HG03066 (cell line): ENCODE measurements around the gene GADD45B.
"Not testable (repeated sequence)": the region's sequence is repeated elsewhere in the genome, so short reads cannot be mapped to it uniquely, and the experiment has no call there.

Experiments
- ATAC-seq: cut with Tn5 transposase; IDR thresholded peaks from one replicate; pipeline ENCODE4 v1.9.1; 2021; ENCODE audit warnings: low read depth; ENCODE audit not compliant: unreplicated experiment

The GADD45B gene

DNA sequence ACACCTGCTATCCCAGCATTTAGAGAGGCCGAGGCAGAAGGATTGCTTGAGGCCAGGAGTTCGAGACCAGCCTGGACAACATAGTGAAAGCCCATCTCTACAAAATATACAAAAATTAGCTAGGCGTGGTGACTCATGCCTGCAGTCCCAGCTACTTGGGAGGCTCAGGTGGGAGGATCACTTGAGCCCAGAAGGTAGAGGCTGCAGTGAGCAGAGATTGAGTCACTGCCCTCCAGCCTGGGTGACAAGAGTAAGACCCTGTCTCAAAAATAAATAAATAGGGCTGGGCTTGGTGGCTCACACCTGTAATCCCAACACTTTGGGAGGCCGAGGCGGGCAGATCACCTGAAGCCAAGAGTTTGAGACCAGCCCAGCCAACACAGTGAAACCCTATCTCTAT, 12.2 kb upstream of the GADD45B start:
- not testable (repeated sequence) for ATAC-seq

- ATAC-seq, result no peak
Observed at GRCh38 chr19:2464389-2464788, 11.5 kb upstream of the GADD45B start.

DNA sequence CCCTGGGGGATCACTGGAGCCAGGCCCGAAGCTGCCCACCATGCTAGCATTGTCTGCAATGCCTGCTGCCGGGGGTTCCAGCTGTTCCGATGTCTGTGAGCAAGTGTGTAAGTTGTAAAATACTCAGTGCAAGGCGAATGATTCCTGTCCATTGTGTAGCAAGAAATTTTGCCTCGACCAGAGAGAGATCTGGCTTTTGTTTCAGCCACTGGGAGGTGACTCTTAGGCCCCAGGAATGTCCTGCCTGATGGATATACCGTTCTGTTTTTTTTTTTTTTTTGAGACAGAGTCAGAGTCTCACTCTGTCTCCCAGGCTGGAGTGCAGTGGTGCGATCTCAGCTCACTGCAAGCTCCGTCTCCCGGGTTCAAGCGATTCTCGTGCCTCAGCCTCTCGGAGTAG, 7.3 kb upstream of the GADD45B start:
- ATAC-seq, result no peak

- no peak for ATAC-seq
Observed at GRCh38 chr19:2469102-2469914, 6.6 kb upstream of the GADD45B start.

DNA sequence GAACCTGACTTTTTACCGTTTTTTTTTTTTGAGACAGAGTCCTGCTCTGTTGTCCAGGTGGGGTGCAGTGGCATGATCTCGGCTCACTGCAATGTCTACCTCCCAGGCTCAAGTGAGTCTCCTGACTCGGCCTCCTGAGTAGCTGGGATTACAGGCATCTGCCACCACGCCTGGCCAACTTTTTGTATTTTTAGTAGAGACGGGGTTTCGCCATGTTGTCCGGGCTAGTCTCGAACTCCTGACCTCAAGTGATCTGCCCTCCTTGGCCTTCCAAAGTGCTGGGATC, 6.1 kb upstream of the GADD45B start:
- not testable (repeated sequence) for ATAC-seq

DNA sequence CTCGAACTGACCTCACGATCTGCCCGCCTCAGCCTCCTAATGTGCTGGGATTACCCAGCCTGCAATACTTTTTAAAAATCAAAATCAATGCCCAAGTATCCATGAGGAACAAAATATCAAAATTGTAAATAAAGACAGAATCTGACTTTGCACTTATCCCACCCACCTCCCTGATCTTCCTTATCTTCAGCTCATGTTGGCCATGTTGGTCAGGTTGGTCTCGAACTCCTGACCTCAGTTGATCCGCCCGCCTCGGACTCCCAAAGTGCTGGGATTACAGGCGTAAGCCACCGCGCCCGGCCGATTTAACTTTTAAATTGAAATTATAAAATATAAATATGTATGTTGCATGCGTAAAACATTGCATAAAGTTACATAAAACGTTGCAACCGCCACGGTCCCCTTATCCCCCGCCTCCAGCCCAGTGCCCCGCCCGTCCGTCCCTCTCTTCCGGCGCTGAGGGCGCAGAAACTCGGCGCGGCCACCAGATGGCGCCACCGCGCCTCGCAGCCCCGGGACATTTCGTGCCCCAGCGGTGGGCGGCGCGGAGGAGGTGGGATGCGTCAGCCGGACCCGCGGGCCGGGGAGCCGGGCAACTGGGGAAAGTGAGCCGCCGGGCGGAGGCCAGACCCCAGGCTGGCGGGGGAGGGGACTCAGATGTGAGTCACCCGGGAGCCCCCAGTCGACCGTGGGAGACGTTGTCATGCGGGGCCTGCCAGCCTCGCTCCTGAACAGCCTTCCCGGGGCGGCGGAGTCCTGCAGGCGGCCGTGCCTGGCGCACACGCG, 1.5 kb upstream of the GADD45B start:
- no peak for ATAC-seq

- no peak for ATAC-seq
Observed at GRCh38 chr19:2475018-2475701, 767 bp upstream of the GADD45B start.

DNA sequence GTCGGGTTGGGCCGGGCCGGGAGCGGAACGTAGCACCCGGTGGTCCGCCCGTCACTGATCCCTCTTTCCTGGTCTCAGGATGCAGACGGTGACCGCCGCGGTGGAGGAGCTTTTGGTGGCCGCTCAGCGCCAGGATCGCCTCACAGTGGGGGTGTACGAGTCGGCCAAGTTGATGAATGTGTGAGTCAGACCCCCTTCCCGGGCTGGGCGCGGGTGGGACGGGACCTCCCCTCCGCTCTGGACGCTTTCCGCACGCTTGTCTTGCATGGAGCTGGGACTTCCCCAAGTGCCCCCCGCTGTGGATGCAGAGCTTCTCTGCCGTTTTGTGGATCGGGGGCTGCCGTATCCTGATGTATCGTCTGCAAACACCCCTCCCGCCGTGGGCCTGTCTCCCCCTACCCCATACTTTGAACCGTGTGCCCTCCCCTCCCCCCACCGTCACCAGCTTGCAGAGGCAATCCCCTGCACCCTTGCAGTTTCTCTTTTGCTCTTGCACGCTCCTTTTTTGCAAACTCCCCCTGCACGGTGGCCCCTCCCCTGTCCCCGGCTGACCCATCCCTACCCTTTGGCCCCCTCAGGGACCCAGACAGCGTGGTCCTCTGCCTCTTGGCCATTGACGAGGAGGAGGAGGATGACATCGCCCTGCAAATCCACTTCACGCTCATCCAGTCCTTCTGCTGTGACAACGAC, 669 bp downstream of the GADD45B start:
- ATAC-seq, result peak; percentile 6

DNA sequence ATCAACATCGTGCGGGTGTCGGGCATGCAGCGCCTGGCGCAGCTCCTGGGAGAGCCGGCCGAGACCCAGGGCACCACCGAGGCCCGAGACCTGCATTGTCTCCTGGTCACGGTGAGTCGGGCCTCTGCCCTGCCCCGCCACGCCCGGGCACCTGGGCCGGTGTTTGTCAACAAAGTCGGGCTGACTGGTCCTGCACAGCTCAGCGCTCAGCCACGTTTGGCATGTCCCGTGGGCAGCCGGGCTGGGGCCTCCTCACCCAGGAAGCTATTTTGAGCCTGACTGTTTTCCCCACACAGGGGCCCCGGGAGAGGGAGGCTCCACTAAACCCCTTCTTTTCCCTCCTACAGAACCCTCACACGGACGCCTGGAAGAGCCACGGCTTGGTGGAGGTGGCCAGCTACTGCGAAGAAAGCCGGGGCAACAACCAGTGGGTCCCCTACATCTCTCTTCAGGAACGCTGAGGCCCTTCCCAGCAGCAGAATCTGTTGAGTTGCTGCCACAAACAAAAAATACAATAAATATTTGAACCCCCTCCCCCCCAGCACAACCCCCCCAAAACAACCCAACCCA, 1.3 kb downstream of the GADD45B start:
- no peak for ATAC-seq

- ATAC-seq, result no peak
Observed at GRCh38 chr19:2477732-2478191, 1.8 kb downstream of the GADD45B start.

DNA sequence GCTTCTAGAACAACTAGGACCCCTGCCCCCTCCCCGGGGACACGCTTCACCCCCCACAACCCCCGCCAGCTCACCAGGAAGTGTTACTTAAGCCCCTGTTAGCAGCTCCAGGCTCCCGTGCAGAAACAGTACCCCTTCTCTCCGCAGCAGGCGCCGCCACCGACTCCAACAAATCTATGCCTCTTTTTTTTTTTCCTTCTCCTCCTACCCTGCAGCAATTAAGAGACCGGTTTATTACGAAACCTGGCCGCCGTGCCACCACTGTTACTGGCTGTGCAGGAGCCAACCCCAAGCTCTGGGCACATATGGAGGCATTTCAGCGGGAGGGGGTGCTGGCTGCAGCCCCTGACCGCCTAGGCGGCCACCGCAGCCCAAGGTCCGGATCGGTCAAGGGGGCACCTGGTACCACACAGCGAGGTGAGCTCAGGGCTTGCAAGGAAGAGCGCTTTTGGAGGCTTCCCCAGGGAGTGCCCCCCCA, 2.4 kb downstream of the GADD45B start:
- no peak for ATAC-seq

- ATAC-seq, result no peak
Observed at GRCh38 chr19:2478756-2479555, 3.0 kb downstream of the GADD45B start.

GRCh38 chr19:2479556-2480194, 3.7 kb downstream of the GADD45B start:
- no peak for ATAC-seq

DNA sequence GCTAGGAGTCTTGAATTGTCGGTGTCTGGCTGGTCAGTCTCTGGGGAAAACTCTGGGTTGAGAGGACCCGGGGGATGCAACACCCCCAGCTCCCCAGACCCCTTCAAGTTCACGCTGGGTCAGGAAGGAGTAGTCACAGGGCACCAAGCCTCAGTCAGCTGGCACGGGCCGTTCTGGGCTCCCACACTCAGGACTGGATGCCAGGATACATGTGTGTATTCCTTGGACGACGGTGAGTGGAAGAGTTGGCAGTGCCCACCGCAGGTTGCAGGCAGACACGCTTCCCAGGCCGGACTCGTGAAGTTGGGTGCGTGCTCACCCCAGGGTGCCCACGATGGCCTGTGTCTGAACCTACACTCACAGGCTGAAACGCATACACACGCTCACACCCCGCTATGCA, 5.5 kb downstream of the GADD45B start:
- no peak for ATAC-seq

DNA sequence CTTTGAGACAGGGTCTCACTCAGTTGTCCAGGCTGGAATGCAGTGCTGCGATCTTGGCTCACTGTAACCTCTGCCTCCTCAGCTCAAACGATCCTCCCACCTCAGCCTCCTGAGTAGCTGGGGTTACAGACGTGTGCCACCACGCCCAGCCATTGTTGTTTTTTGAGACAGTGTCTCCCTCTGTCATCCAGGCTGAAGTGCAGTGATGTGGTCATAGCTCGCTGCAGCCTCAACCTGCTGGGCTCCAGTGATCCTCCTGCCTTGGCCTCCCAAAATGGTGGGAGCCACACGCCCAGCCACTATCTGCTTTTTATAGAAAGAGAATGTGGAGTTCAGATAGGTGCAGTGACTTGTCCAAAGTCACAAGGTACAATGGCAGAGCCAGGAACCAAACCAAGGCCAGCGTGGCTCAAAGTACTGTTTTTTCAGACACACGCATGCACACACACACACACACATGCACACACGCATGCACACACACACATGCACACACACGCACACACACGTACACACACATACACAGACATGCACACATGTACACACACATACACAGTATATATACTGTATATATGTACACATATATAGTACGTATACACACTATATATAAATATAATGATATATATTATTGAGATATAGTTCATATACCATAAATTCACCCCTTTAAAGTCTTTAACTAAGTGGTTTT, 6.6 kb downstream of the GADD45B start:
- no peak for ATAC-seq

- no peak for ATAC-seq
Observed at GRCh38 chr19:2483084-2483483, 7.2 kb downstream of the GADD45B start.

- ATAC-seq, result no peak
Observed at GRCh38 chr19:2483484-2484151, 7.7 kb downstream of the GADD45B start.
